ENCODE results near the gene CAPN10. TPM values are rescaled to one million over a fixed set of nuclear protein-coding genes. Genes with fewer than 3 reads are reported as not detected.
A peak's percentile ranks its signal among the peaks of the same experiment; 100 is the strongest.

CAPN10 gene
- total RNA-seq, 4 donors from 2014 or later = 6.8 to 12.2 (median 7.5) TPM

- in situ Hi-C loops (cut with MboI; ENCODE audit: low sequenced_read_pairs in 4 of 4) (no loop called here), intact Hi-C loops (cut with DNase I; ENCODE audit: low total_unique reads) (no loop called here)
- Histone ChIP-seq H3K36me3 (peaks cover 0 to 12% of the 10 kb centered on the region in 2 donors), H3K4me3 (no peak overlapping the region), H3K9me3 (no peaks in the 10 kb centered on the region), H3K27ac (no peak overlapping the region), H3K27me3 (no peaks in the 10 kb centered on the region), H3K4me1 (peaks cover 24 to 27% of the 10 kb centered on the region in 2 donors)
- DNase-seq (peak in 1 of 2 donors; percentile 7), ATAC-seq (no peak)
- no peak for TF ChIP-seq CTCF (IDR thresholded peaks at IDR 0.05 in 4 of 5, conservative IDR thresholded peaks at IDR 0.05 in 1 of 5)
- TF ChIP-seq POLR2A (IDR thresholded peaks at IDR 0.05) = no peak
Measured at GRCh38 chr2:240591784-240592183, 5.2 kb downstream of the CAPN10 start.

GRCh38 chr2:240593026-240593702 lies 6.6 kb downstream of the CAPN10 start:
- Histone ChIP-seq H3K9me3 (no peaks in the 10 kb centered on the region), H3K27me3 (no peaks in the 10 kb centered on the region), H3K4me3 (no peak overlapping the region), H3K4me1 (peaks cover 13 to 16% of the 10 kb centered on the region in 2 donors), H3K27ac (no peak overlapping the region), H3K36me3 (peaks cover 0 to 20% of the 10 kb centered on the region in 2 donors)
- in situ Hi-C loops (cut with MboI; ENCODE audit: low sequenced_read_pairs in 4 of 4) (no loop called here), intact Hi-C loops (cut with DNase I; ENCODE audit: low total_unique reads) (no loop called here)
- DNase-seq = peak in 1 of 2 donors; percentile 7
- no peak for TF ChIP-seq POLR2A (IDR thresholded peaks at IDR 0.05)
- TF ChIP-seq CTCF (IDR thresholded peaks at IDR 0.05 in 4 of 5, conservative IDR thresholded peaks at IDR 0.05 in 1 of 5) = no peak
- ATAC-seq = no peak

DNA sequence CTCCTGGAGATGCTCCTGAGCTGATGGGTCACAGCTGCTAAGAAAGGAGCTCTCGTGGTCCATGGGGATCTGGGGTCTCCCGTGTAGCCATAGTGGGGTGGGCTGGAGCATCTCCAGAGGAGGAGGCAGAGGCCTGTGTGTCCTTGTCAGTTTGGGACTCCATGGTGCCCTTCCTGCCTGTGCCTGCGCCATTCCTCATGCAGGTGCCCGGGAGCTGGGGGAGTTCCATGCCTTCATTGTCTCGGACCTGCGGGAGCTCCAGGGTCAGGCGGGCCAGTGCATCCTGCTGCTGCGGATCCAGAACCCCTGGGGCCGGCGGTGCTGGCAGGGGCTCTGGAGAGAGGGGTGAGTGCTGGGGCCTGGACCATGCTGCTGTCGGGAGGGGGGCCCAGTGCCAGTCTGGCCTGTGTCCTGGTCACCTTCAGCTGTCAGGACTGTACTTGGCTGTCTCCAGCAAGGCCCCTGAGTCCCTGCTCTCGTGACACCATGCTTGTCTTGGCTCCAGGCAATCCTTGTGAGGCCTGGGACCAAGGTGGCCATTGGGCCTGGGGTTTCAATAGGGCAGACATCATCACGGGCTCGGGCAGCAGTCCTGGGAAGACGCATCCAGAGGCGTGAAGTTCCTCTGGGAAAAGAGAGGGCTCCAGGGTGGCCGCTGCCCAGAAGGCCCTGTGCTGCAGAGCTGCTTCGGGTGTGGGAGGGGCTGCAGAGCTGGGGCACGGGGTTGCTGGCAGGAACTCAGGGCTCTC lies 7.3 kb downstream of the CAPN10 start:
- no peaks in the 10 kb centered on the region for H3K27me3 ChIP-seq
- H3K27ac ChIP-seq = no peak overlapping the region
- in situ Hi-C loops (cut with MboI; ENCODE audit: low sequenced_read_pairs in 4 of 4) (no loop called here), intact Hi-C loops (cut with DNase I; ENCODE audit: low total_unique reads) (no loop called here)
- H3K9me3 ChIP-seq = no peaks in the 10 kb centered on the region
- ATAC-seq (no peak), DNase-seq (peak in 1 of 2 donors; percentile 9)
- TF ChIP-seq CTCF (IDR thresholded peaks at IDR 0.05 in 4 of 5, conservative IDR thresholded peaks at IDR 0.05 in 1 of 5) (no peak), POLR2A (IDR thresholded peaks at IDR 0.05) (no peak)
- H3K4me1 ChIP-seq = peaks cover 10 to 13% of the 10 kb centered on the region in 2 donors
- peaks cover 0 to 26% of the 10 kb centered on the region in 2 donors for H3K36me3 ChIP-seq
- no peak overlapping the region for H3K4me3 ChIP-seq

GRCh38 chr2:240594511-240595380 lies 8.2 kb downstream of the CAPN10 start:
- Histone ChIP-seq H3K4me1 (peaks cover 10 to 13% of the 10 kb centered on the region in 2 donors), H3K4me3 (no peak overlapping the region), H3K27me3 (no peaks in the 10 kb centered on the region), H3K27ac (no peak overlapping the region), H3K36me3 (peaks cover 0 to 30% of the 10 kb centered on the region in 2 donors), H3K9me3 (no peaks in the 10 kb centered on the region)
- in situ Hi-C loops (cut with MboI; ENCODE audit: low sequenced_read_pairs in 4 of 4) = no loop called here
- ATAC-seq (no peak), DNase-seq (peak in 1 of 2 donors; percentile 5)
- no peak for TF ChIP-seq CTCF (IDR thresholded peaks at IDR 0.05 in 4 of 5, conservative IDR thresholded peaks at IDR 0.05 in 1 of 5)
- no peak for TF ChIP-seq POLR2A (IDR thresholded peaks at IDR 0.05)
- intact Hi-C loops (cut with DNase I; ENCODE audit: low total_unique reads) = no loop called here
